ENCODE measurements around the gene ST3GAL2.
"Not testable (repeated sequence)": the region's sequence is repeated elsewhere in the genome, so short reads cannot be mapped to it uniquely, and the experiment has no call there.

Gene ST3GAL2

DNA sequence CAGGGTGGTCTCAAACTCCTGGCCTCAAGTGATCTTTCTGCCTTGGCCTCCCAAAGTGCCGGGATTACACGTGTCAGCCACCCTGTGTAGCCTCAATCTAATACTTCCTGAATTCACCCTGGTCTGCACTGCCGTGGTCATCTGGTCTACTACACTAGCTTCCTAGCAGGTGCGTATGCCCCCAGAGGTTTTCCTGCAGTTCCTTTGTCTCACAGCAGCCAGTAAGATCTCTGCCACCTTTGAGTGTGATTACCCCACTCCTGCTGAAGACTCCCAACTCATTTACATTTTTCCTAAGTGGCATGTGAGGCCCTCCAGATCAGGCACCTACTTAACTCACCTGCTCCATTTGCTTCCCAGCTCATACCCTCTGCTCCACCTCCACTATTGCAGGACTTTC is 97.3 kb downstream of the ST3GAL2 start:
- no peak for DNase-seq (ENCODE audit: low read depth)
- no peak overlapping the region for H3K4me3 ChIP-seq (ENCODE audit: low read depth, low read length)
- TF ChIP-seq CTCF (conservative IDR thresholded peaks at IDR 0.05; ENCODE audit: low read depth, low read length): no peak

DNA sequence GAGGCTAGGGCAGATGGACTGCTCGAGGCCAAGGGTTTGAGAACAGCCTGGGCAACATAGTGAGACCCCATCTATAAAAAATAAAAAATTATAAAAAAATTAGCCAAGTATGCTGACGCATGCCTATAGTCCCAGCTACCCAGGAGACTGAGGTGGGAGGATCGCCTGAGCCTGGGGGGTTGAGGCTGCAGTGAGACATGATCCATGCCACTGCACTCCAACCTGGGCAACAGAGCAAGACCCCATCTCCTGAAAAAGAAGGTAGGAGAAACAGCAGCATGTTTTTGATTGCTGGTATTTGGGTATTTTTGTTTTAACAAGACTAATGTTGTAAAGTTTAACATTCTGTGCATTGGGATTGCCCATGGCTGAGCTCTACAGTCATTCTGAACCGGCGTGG is 101.1 kb downstream of the ST3GAL2 start:
- no peak overlapping the region for H3K4me3 ChIP-seq (ENCODE audit: low read depth, low read length)
- no peak for DNase-seq (ENCODE audit: low read depth)
- TF ChIP-seq CTCF (conservative IDR thresholded peaks at IDR 0.05; ENCODE audit: low read depth, low read length): no peak

- H3K4me3 ChIP-seq (ENCODE audit: low read depth, low read length): not testable (repeated sequence)
- DNase-seq (ENCODE audit: low read depth): peak; percentile 13
These were observed 106.2 kb downstream of the ST3GAL2 start for GRCh38 chr16:70332728-70333127.

GRCh38 chr16:70331588-70332358 is 107.1 kb downstream of the ST3GAL2 start:
- H3K4me3 ChIP-seq (ENCODE audit: low read depth, low read length): no peak overlapping the region
- TF ChIP-seq CTCF (conservative IDR thresholded peaks at IDR 0.05; ENCODE audit: low read depth, low read length): peak; percentile 69
- peak; percentile 20 for DNase-seq (ENCODE audit: low read depth)

DNA sequence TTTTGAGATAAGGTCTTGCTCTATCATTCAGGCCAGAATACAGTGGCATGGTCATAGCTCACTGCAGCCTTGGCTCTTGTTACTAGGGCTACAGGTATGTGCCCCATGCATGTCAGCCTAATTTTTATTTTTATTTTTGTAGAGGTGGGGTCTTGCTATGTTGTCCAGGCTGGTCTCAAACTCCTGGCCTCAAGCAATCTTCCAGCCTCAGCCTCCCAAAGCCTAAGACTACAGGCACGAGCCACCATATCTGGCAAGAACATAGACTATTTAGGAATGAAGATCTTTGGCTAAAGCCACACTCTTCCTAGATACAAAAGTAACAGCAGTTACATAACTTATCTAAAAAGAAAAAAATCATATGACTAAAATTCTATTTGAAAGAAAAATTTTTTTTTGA is 107.8 kb downstream of the ST3GAL2 start:
- no peak overlapping the region for H3K4me3 ChIP-seq (ENCODE audit: low read depth, low read length)
- no peak for TF ChIP-seq CTCF (conservative IDR thresholded peaks at IDR 0.05; ENCODE audit: low read depth, low read length)
- no peak for DNase-seq (ENCODE audit: low read depth)

All from choroid plexus epithelial cell (primary cell).